ENCODE data around the gene DHRS7.

DNA sequence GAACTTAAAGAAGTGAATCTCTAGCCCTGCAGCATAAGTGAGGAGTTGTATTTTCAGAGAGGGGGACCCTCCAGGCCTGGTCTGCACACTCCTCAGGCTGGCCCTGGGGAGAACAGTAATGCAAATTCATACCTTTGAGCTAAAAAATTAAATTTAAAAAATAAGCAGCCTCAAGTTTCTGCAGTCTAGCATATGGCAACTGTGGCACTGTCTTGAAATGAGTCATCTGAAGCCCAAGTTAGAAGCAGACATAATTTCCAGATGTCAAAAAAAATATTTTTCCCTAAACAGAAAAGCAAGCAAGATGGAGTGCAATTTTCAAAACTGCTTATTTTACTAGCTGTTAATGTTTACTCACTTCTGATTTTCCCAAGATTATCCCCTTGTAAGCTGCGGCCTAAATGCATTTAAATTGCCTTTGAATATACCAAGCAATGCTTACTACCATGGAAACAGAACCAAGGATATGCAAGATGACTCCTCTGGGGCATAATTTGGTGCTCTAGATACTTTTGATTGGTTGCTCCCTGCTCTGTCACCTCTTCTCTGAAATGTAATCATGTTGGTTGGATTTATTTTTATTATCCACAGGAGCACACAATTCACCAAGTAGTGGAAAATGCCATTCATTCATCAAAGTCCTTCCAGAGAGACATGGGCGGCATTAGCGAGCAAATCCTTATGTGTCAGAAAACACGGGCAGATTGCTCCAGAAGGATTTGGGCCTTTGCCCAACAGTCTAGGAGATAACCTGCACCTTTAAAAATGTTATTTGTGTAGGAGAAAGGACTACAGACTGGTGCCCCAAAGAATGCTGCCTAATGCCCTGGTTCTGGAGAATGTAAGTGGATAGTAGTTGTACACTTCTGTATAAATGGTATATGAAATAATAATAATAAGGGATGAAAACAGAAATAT, 25.0 kb upstream of the DHRS7 start:
- TF ChIP-seq, protein P1, sequence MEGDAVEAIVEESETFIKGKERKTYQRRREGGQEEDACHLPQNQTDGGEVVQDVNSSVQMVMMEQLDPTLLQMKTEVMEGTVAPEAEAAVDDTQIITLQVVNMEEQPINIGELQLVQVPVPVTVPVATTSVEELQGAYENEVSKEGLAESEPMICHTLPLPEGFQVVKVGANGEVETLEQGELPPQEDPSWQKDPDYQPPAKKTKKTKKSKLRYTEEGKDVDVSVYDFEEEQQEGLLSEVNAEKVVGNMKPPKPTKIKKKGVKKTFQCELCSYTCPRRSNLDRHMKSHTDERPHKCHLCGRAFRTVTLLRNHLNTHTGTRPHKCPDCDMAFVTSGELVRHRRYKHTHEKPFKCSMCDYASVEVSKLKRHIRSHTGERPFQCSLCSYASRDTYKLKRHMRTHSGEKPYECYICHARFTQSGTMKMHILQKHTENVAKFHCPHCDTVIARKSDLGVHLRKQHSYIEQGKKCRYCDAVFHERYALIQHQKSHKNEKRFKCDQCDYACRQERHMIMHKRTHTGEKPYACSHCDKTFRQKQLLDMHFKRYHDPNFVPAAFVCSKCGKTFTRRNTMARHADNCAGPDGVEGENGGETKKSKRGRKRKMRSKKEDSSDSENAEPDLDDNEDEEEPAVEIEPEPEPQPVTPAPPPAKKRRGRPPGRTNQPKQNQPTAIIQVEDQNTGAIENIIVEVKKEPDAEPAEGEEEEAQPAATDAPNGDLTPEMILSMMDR (IDR thresholded peaks at IDR 0.05): no peak
- no peak for TF ChIP-seq POLR2AphosphoS5 (IDR thresholded peaks at IDR 0.05)
- no peak for TF ChIP-seq EP300 (IDR thresholded peaks at IDR 0.05)

All from upper lobe of left lung (tissue), 4 donors.